Neural progenitor cell (in vitro differentiated cells): ENCODE results near the gene LRP5. TPM values are rescaled to one million over a fixed set of nuclear protein-coding genes. Genes with fewer than 3 reads are reported as not detected.

ENCODE experiments used
- DNase-seq: peaks from one replicate; pipeline ENCODE4 v3.0.0-alpha.2; 2016; ENCODE audit warnings: low spot score
- H2AFZ ChIP-seq: fragments of 200-600 bp; sonication (generic); replicated peaks from 2 replicates; pipeline ENCODE4 v1.6.1; 2016; ENCODE audit warnings: antibody characterized with exemption
- H3F3A ChIP-seq: fragments of 200-600 bp; sonication (generic); 2 replicates; pipeline ENCODE4 v1.6.1; 2016; ENCODE audit warnings: antibody characterized with exemption, low read depth
- H3K27ac ChIP-seq: fragments of 200-600 bp; sonication (generic); 2 replicates; pipeline ENCODE4 v1.5.1; 2016; ENCODE audit warnings: mild to moderate bottlenecking
- H3K27me3 ChIP-seq: fragments of 200-600 bp; sonication (generic); 2 replicates; pipeline ENCODE4 v1.6.1; 2016; ENCODE audit warnings: mild to moderate bottlenecking, moderate library complexity
- H3K36me3 ChIP-seq: fragments of 200-600 bp; sonication (generic); 2 replicates; pipeline ENCODE4 v1.5.1; 2016
- H3K4me1 ChIP-seq: fragments of 200-600 bp; sonication (generic); 2 replicates; pipeline ENCODE4 v1.6.1; 2016; ENCODE audit warnings: mixed run types
- H3K4me2 ChIP-seq: fragments of 200-600 bp; sonication (generic); 2 replicates; pipeline ENCODE4 v1.6.1; 2016
- H3K4me3 ChIP-seq: fragments of 200-600 bp; sonication (generic); 2 replicates; pipeline ENCODE4 v1.5.1; 2016
- H3K79me2 ChIP-seq: fragments of 200-600 bp; sonication (generic); 2 replicates; pipeline ENCODE4 v1.6.1; 2016; ENCODE audit warnings: low read depth
- H3K9ac ChIP-seq: fragments of 200-600 bp; sonication (generic); 2 replicates; pipeline ENCODE4 v1.6.1; 2016
- H3K9me3 ChIP-seq: fragments of 200-600 bp; sonication (generic); 2 replicates; pipeline ENCODE4 v1.5.1; 2016; ENCODE audit warnings: low read depth
- H4K20me1 ChIP-seq: fragments of 200-600 bp; sonication (generic); 2 replicates; pipeline ENCODE4 v1.6.1; 2016; ENCODE audit warnings: low read depth
- H3K27ac Mint-ChIP-seq: 3 replicates; pipeline ENCODE4 v1.8.0; 2021; ENCODE audit warnings: mixed read lengths
- H3K27me3 Mint-ChIP-seq: 2 replicates; pipeline ENCODE4 v1.8.0; 2022; ENCODE audit warnings: low read depth, mild to moderate bottlenecking, inconsistent platforms, moderate library complexity, mixed read lengths; ENCODE audit not compliant: insufficient read depth
- H3K36me3 Mint-ChIP-seq: 3 replicates; pipeline ENCODE4 v1.8.0; 2021; ENCODE audit warnings: mixed read lengths
- H3K4me1 Mint-ChIP-seq: 3 replicates; pipeline ENCODE4 v1.8.0; 2021; ENCODE audit warnings: mixed read lengths
- H3K4me3 Mint-ChIP-seq: 3 replicates; pipeline ENCODE4 v1.8.0; 2021; ENCODE audit warnings: mild to moderate bottlenecking, moderate library complexity, mixed read lengths
- H3K9me3 Mint-ChIP-seq: 3 replicates; pipeline ENCODE4 v1.8.0; 2020; ENCODE audit warnings: mixed read lengths
- EZH2 ChIP-seq: fragments of 200-600 bp; sonication (generic); IDR thresholded peaks from 2 replicates; pipeline ENCODE4 v1.6.1; 2017; ENCODE audit warnings: antibody characterized with exemption, mild to moderate bottlenecking, moderate library complexity
- EZH2phosphoT487 ChIP-seq: fragments of 200-600 bp; sonication (generic); IDR thresholded peaks from 2 replicates; pipeline ENCODE4 v1.6.1; 2017; ENCODE audit warnings: antibody characterized with exemption
- total RNA-seq: library from RNA; depleted of rRNA; stranded (reverse); fragments of >200 nt; gene quantifications from 2 replicates; pipeline ENCODE4 v1.2.3, GENCODE V29; 2015; ENCODE audit warnings: low replicate concordance
- TF ChIP-seq, protein P1 (sequence below): fragments of 200-600 bp; sonication (generic); IDR thresholded peaks from 2 replicates; pipeline ENCODE4 v1.5.1; 2017; ENCODE audit warnings: antibody characterized with exemption, mild to moderate bottlenecking

Gene LRP5
- total RNA-seq, 1 donor from 2014 or later, result 7.3 TPM

DNA sequence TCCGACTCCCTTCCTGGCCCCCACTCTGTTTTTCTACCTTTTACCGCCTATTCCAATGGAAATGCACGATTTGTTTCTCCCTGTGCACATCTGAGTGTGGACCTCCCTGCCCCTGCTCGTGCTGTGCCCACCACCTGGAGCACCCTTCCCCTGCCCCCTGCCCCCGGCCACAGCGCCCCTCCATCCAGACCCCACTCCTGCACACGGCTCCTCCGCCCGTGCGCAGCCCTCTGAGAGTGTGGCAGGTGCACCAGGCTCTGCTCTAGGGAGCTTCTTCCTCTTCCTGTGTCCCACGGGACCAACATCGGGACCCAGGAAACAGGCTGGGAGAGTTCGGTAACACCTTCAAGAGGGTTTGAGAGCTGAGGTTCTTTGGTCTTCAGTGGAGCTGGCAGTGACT is 62.9 kb downstream of the LRP5 start:
- TF ChIP-seq EZH2 (no peak), EZH2phosphoT487 (no peak)
- TF ChIP-seq, protein P1, sequence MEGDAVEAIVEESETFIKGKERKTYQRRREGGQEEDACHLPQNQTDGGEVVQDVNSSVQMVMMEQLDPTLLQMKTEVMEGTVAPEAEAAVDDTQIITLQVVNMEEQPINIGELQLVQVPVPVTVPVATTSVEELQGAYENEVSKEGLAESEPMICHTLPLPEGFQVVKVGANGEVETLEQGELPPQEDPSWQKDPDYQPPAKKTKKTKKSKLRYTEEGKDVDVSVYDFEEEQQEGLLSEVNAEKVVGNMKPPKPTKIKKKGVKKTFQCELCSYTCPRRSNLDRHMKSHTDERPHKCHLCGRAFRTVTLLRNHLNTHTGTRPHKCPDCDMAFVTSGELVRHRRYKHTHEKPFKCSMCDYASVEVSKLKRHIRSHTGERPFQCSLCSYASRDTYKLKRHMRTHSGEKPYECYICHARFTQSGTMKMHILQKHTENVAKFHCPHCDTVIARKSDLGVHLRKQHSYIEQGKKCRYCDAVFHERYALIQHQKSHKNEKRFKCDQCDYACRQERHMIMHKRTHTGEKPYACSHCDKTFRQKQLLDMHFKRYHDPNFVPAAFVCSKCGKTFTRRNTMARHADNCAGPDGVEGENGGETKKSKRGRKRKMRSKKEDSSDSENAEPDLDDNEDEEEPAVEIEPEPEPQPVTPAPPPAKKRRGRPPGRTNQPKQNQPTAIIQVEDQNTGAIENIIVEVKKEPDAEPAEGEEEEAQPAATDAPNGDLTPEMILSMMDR, result no peak

DNA sequence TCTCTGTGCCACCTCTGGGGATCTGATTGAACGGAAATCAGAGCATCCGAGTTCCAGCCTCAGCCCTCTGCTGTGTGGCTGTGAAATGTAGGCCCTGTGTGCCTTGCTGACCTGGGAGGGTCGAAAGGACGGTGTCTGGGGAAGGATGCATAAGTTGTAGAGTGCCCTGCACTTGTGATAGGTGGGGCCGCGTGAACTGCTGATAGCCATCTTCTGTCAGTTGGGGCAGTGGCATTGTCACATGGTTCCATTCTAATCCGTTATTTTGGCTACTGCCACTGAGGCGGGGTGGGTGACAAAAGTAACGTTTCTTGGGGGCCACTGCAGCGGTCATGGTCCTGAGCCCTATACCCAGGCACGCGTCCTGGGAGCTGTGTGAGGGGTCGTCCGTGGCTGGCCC is 63.4 kb downstream of the LRP5 start:
- H4K20me1 ChIP-seq, result peaks cover 6% of the 10 kb centered on the region
- Mint-ChIP-seq H3K36me3 (peaks cover 14% of the 10 kb centered on the region), H3K27me3 (peaks cover 5% of the 10 kb centered on the region), H3K9me3 (no peaks in the 10 kb centered on the region), H3K4me3 (no peak overlapping the region), H3K27ac (no peak overlapping the region), H3K4me1 (peaks cover 64% of the 10 kb centered on the region)
- no peak overlapping the region for H3K27ac ChIP-seq
- no peak overlapping the region for H3K4me2 ChIP-seq
- no peak for DNase-seq
- H3F3A ChIP-seq, result no peaks in the 10 kb centered on the region
- no peaks in the 10 kb centered on the region for H3K27me3 ChIP-seq
- no peak overlapping the region for H3K9ac ChIP-seq
- no peaks in the 10 kb centered on the region for H3K36me3 ChIP-seq
- H3K9me3 ChIP-seq, result no peaks in the 10 kb centered on the region
- peaks cover 5% of the 10 kb centered on the region for H3K4me1 ChIP-seq
- H2AFZ ChIP-seq, result no peak overlapping the region
- no peaks in the 10 kb centered on the region for H3K79me2 ChIP-seq
- H3K4me3 ChIP-seq, result no peak overlapping the region
- no peak for TF ChIP-seq EZH2
- TF ChIP-seq, protein P1, result no peak
- TF ChIP-seq EZH2phosphoT487, result no peak

More for the DNA sequence above, 62.9 kb downstream of the LRP5 start:
- peaks cover 64% of the 10 kb centered on the region for H3K4me1 Mint-ChIP-seq
- peak overlapping the region; percentile 39 for H3K27ac Mint-ChIP-seq
- Histone ChIP-seq H3K36me3 (no peaks in the 10 kb centered on the region), H3K27me3 (no peaks in the 10 kb centered on the region), H3F3A (no peaks in the 10 kb centered on the region), H3K9ac (no peak overlapping the region), H3K27ac (no peak overlapping the region), H3K4me2 (no peak overlapping the region), H3K79me2 (no peaks in the 10 kb centered on the region), H2AFZ (no peak overlapping the region), H3K4me1 (peaks cover 5% of the 10 kb centered on the region), H3K4me3 (no peak overlapping the region), H3K9me3 (no peaks in the 10 kb centered on the region), H4K20me1 (peaks cover 6% of the 10 kb centered on the region)
- peaks cover 5% of the 10 kb centered on the region for H3K27me3 Mint-ChIP-seq
- no peaks in the 10 kb centered on the region for H3K9me3 Mint-ChIP-seq
- no peak for DNase-seq
- peak overlapping the region; percentile 79 for H3K4me3 Mint-ChIP-seq
- H3K36me3 Mint-ChIP-seq, result peaks cover 14% of the 10 kb centered on the region

DNA sequence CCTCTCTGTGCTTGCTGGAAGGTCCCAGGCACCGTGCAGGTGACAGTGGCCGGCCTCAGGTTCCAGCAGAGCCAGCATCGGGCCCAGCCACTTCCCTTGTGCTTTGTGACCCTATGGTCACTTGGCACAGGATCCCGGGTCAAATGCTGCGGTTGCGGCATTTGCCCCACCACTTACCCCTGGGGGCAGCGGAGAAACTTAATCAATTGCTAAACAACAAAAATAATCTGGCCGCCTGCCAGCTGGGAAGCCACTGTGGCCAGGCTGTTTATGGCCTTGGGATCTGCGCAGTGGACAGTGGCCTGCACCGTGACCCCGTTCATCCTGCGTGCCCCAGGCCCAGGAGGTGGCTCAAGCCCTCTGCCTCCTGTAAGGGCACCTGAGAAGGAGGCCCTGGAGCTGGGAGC is 65.0 kb downstream of the LRP5 start:
- Mint-ChIP-seq H3K9me3 (no peaks in the 10 kb centered on the region), H3K4me3 (no peak overlapping the region), H3K27me3 (no peaks in the 10 kb centered on the region), H3K27ac (no peak overlapping the region), H3K4me1 (peaks cover 56% of the 10 kb centered on the region), H3K36me3 (peaks cover 2% of the 10 kb centered on the region)
- H3K4me1 ChIP-seq, result peaks cover 5% of the 10 kb centered on the region
- TF ChIP-seq EZH2phosphoT487 (no peak), EZH2 (no peak)
- TF ChIP-seq, protein P1, result no peak
- peaks cover 6% of the 10 kb centered on the region for H4K20me1 ChIP-seq
- H3K4me2 ChIP-seq, result no peak overlapping the region
- H3F3A ChIP-seq, result no peaks in the 10 kb centered on the region
- no peak overlapping the region for H2AFZ ChIP-seq
- no peak for DNase-seq
- no peaks in the 10 kb centered on the region for H3K36me3 ChIP-seq
- H3K9ac ChIP-seq, result no peak overlapping the region
- H3K9me3 ChIP-seq, result no peaks in the 10 kb centered on the region
- H3K4me3 ChIP-seq, result no peak overlapping the region
- H3K79me2 ChIP-seq, result no peaks in the 10 kb centered on the region
- no peaks in the 10 kb centered on the region for H3K27me3 ChIP-seq
- H3K27ac ChIP-seq, result no peak overlapping the region

DNA sequence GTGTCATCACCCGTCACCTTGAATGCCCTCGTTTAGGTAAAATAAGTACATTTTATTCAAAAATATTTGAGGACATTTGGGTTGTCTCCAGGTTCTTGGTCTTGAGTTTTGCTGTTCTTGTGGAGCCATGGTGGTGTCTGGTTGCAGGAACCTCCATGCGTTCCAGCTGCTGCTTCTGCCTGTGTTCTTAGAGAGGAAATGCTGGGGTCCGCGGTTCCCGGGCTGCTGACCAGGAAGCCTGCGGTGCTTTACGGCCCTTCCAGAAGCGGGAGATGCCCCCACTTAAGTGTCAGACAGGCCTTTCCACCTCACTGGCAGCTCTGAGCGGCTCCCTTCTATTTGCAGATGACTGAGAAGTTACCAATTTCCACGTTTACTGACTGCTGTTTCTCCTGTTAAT is 66.8 kb downstream of the LRP5 start:
- H3K4me3 ChIP-seq, result no peak overlapping the region
- no peak for DNase-seq
- Mint-ChIP-seq H3K4me3 (no peak overlapping the region), H3K27me3 (no peaks in the 10 kb centered on the region), H3K4me1 (peaks cover 38% of the 10 kb centered on the region), H3K9me3 (no peaks in the 10 kb centered on the region), H3K27ac (no peak overlapping the region), H3K36me3 (no peaks in the 10 kb centered on the region)
- H3K9me3 ChIP-seq, result no peaks in the 10 kb centered on the region
- H3F3A ChIP-seq, result no peaks in the 10 kb centered on the region
- no peak overlapping the region for H3K4me2 ChIP-seq
- H3K36me3 ChIP-seq, result no peaks in the 10 kb centered on the region
- H3K4me1 ChIP-seq, result no peaks in the 10 kb centered on the region
- TF ChIP-seq, protein P1, result no peak
- TF ChIP-seq EZH2 (no peak), EZH2phosphoT487 (no peak)
- H3K27me3 ChIP-seq, result no peaks in the 10 kb centered on the region
- H3K9ac ChIP-seq, result no peak overlapping the region
- no peak overlapping the region for H2AFZ ChIP-seq
- peaks cover 11% of the 10 kb centered on the region for H4K20me1 ChIP-seq
- no peaks in the 10 kb centered on the region for H3K79me2 ChIP-seq
- no peak overlapping the region for H3K27ac ChIP-seq
